ENCODE results near the gene RUNX1.

GRCh38 chr21:34914239-34914638, 134.9 kb downstream of the RUNX1 start:
- TF ChIP-seq CTCF (IDR thresholded peaks at IDR 0.05) (no peak), ZFX (IDR thresholded peaks at IDR 0.05; ENCODE audit: borderline replicate concordance) (no peak)

Data from 22Rv1 (cell line).